HG02610 (cell line): ENCODE results near the gene VMP1.

ENCODE experiments used
- ATAC-seq: cut with Tn5 transposase; IDR thresholded peaks from one replicate; pipeline ENCODE4 v1.9.1; 2021; ENCODE audit warnings: mild to moderate bottlenecking, moderate library complexity; ENCODE audit not compliant: unreplicated experiment

The VMP1 gene

DNA sequence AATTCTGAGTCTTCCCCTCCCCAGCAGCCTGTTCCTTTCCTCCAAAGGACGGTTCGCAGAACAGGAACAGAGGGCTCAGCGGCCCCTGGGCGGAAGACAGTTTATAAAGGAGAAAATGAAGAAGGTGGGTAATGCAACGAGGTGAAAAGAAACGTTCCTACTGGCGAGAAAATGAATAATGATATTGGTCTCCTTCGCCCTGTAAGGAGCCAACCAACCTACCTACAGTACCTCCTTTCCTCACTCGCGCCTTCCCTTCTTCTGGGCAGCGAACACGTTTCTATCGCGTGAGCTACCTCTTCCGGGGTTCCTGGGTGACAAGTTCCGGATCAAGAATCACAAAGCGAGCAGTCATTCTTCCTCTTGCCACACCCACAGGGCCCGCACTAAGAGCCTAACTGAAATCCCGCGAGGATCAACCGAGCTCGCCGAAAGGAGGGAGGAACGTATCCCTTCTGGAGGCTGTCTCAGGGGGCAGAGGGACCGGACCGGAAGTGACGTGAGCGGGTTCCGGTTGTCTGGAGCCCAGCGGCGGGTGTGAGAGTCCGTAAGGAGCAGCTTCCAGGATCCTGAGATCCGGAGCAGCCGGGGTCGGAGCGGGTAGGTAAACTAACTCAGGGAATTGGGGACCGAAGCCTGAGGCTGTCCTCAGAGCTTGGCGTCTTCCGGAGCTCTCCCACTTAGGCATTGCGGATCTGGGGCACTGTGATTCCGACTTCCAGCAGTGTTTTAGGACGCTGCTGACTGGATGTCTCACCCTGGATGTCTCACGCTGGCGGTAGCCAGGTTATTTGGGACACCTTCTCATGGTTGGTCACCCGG, at the start of gene VMP1, which contains the start of gene PTRH2:
TSS of gene VMP1 (plus strand) at position 506 of the 822 bp plus-strand sequence. CDS start 23,793 bp downstream, outside the sequence.
TSS of gene PTRH2 (minus strand) at position 282 of the 822 bp plus-strand sequence. CDS start 9,452 bp downstream, outside the sequence.
- ATAC-seq, result peak; percentile 97

DNA sequence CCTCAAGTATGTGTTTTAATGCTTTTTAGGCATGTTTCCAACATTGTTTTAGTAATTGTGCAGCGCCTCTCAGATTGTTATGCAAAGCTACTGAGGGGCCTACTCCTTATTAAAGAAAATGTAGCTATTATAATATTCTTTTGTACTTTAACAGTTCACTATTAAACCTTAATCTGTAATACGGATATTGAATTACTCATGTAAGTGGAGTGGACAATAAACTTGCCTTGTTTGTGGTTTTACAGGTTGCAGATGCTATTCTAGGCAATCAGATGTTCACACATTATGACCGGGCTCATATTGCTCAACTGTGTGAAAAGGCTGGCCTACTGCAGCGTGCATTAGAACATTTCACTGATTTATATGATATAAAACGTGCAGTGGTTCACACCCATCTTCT, 41.2 kb upstream of the VMP1 start:
- no peak for ATAC-seq

DNA sequence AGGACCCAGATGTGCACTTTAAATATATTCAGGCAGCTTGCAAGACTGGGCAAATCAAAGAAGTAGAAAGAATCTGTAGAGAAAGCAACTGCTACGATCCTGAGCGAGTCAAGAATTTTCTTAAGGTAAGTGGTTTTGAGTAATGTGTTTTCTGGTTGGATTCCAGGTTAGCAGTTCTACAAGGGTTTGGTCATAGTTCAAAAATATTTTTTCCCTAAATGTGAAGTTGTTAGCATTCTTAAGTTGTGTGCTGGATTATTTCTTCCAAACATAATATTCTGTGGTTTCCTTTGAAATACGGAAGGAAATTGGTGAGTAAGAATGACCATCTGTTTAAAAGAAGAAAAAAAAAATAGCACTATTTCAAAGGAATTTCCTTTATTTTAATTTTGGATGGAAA, 38.6 kb upstream of the VMP1 start:
- no peak for ATAC-seq

DNA sequence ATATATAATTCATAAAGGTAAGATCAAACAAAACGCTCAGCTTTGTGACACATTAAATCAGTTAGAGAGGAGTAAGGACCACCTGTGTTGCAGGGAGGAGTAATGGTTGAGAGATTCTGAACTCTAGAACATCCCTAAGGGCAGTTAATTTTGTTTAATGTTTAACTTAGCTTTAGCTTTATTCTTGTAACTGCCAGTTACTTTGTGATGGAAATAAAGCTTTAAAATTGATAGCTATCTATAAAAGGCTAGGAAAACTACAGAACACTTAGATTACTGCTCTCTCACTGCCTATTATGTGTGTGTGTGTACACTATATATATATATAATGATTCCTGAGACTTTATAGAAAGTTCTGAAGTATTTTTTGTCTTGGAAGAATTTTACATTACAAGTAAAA, 38.0 kb upstream of the VMP1 start:
- ATAC-seq, result no peak

DNA sequence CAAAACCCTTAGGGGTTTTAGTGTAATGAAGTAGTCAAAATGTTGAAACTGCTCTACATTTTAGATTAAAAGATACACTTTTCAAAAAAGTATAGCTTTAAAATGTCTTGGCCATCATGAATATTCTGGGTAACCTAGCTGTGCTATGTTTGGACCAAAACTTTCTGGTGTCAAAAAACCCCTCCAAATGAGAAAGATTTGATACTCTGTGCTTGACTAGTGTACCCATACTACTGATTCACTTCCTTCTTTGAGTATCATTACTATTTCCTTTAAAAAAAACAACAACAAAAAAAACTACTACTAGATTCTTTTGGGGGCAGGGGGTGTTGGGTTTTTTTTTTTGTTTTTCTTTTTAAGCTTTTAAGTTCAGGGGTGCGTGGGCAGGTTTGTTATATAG, 37.5 kb upstream of the VMP1 start:
- ATAC-seq, result no peak

DNA sequence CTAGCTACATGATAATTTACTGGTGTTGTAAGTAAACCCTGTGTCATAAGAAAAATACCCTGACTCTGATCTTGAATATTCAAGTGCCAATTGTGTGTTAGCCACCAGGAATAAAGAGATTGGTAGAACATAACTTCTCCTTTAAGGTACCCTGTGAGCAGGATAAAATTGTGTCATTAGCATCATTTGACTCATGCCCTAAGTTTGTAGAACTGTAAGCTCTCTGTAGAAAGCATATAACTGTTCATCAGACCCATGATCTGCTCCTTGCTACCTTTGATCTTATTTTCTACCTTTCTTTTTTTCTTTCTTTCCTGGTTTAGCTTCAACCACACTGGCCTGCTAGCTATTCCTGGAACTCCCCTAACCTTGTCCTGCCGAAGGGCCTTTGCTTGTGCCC, 36.1 kb upstream of the VMP1 start:
- ATAC-seq, result no peak

DNA sequence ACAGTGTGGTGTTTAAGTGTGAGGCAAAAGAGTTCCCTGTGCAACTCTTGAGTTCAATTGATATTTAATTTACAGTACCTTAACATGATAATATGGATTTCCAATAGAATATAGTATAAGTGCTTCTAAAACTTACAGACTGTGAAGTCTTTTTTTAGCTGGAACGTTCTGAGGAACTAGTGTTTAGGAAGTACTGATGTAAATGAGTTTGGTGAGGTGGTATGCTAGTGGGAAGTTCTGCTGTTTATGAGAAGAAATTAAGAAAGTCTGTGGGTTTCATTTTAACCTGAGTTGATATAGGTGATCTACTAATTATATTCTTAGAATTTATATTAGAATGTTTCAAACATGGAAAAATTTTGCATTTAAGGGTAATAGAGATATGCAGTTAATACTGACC, 32.2 kb upstream of the VMP1 start:
- no peak for ATAC-seq

DNA sequence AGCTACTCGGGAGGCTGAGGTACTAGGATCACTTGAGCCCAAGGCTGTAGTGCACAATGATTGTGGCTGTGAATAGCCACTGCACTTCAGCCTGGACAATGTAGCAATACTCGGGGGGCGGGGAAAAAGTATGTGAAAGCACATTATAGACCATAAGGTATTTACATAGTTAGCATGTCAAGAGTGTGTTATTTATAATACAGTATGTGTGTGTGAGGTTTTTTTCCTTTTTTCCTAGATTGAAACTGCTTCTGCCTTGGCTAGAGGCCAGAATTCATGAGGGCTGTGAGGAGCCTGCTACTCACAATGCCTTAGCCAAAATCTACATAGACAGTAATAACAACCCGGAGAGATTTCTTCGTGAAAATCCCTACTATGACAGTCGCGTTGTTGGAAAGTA, 30.7 kb upstream of the VMP1 start:
- ATAC-seq, result no peak

DNA sequence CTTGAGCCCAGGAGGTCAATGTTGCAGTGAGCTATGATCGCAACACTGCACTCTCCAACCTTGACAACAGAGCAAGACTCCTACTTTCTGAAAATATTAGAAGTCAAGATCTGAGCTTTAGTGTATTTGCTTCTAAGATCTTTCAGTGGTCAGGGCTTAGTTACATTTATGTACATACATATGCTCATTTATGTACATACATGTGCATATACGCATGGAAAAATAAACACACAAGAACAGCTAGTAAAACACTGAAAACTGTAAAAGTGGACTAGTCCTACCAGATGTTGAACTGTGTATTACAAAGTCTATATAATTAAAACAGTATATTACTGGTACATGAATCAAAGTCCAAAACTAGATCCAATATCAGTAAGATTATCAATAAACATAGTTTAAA, 28.5 kb upstream of the VMP1 start:
- no peak for ATAC-seq

DNA sequence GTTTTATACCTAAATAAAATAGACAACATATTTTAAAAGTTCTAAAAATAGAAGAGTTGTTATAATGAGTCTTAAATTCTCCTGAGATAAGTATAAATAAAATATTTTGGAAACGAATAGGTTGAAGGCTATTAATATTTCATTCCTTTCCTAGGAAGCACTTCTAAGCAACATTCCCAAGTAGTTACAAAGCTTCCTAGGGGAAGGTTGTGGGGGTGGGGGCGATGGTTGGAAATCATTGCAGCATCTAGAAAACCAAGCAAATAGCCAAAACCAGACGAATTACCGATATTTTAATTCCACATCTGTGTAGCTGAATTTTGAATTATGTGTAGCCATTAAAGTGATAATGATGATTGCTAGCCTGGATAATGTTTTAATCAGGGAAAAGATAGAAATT, 27.1 kb upstream of the VMP1 start:
- no peak for ATAC-seq

DNA sequence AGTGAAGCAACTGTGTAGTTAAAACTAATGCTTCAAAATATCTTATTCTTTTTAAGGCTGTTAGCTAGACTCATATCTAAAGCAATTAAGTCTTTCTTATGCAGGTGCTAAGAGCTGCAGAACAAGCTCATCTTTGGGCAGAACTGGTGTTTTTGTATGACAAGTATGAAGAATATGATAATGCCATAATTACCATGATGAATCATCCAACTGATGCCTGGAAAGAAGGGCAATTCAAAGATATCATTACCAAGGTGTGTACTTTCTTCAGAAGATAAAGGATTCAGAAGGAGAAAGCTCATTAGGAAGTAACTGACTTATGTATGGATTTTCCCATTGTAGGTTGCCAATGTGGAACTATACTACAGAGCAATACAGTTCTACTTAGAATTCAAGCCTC, 24.2 kb upstream of the VMP1 start:
- ATAC-seq, result no peak

DNA sequence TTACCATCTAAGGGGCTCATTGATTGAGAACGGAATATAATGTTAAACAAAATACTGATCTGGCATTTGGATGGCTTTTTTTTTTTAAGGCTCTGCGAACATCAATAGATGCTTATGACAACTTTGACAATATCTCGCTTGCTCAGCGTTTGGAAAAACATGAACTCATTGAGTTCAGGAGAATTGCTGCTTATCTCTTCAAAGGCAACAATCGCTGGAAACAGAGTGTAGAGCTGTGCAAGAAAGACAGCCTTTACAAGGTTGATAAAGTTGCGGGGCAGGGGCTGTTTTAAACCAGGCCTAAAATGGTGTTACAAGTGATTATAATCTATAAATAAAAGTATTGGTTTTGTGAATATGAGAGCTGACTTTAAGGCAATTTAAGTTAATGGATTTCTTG, 22.5 kb upstream of the VMP1 start:
- ATAC-seq, result no peak

DNA sequence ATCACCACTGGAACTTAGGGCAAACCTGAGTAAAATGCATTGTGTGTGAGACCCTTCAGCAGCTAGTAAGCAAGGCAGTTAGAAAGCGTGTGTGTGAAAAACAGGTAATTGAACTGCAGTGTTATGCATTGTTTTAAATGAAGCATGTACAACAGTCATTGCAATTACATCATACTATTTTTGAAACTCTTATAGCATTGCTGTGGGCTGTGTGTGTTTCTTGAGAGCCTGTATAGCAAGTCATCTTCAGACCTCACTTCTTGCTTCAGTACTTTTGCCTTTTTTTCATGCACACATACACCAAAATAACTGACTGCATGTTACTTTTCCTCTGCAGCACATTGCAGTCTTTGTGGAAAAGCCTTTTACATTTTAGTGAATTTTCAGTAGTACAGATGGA, 19.4 kb upstream of the VMP1 start:
- no peak for ATAC-seq

DNA sequence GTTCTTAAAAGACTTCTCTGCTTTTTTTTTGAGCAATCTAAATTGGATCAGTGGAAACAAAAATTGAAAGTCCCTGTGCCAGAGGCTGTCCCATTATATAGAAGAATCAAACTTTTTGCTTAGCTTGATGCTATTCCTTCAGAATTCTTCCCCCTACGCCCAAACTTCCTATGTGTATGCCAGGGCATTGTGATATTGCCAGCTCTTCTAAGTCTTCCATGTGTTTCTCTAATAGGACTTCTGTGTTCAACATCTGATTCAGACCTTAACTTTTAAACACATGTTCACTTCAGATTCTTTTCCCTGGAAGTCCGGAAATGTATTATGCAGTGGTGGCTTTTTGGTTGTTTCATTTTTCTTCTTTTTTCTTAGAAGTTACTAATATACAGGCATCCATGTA, 19.0 kb upstream of the VMP1 start:
- no peak for ATAC-seq

DNA sequence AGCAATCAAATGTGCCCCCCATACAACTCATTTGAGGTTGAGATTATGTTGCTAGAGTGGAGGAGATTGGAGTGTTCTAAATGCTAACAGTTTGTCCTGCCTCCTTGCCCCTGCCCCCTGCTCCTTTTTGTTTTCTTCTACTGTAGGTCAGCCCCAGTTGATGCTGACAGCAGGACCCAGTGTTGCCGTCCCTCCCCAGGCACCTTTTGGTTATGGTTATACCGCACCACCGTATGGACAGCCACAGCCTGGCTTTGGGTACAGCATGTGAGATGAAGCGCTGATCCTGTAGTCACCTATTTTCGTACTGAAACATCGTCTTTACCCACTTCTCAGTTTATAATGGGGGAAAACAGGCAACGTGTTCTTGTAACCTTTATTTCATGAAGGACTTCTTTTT, 13.9 kb upstream of the VMP1 start:
- ATAC-seq, result no peak

DNA sequence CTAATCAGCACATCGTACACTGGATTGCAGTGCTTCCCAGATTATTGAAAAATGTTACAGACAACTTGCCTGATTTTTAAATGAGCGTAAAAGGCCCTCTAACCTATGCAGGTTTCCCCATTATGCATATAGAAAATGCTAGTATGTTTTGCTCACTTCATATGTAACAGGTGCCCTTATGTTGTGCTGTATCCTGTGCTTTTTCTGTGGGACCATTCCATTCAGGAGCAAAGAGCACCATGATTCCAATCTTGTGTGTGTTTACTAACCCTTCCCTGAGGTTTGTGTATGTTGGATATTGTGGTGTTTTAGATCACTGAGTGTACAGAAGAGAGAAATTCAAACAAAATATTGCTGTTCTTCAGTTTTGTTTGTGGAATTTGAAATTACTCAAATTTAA, 13.1 kb upstream of the VMP1 start:
- no peak for ATAC-seq

DNA sequence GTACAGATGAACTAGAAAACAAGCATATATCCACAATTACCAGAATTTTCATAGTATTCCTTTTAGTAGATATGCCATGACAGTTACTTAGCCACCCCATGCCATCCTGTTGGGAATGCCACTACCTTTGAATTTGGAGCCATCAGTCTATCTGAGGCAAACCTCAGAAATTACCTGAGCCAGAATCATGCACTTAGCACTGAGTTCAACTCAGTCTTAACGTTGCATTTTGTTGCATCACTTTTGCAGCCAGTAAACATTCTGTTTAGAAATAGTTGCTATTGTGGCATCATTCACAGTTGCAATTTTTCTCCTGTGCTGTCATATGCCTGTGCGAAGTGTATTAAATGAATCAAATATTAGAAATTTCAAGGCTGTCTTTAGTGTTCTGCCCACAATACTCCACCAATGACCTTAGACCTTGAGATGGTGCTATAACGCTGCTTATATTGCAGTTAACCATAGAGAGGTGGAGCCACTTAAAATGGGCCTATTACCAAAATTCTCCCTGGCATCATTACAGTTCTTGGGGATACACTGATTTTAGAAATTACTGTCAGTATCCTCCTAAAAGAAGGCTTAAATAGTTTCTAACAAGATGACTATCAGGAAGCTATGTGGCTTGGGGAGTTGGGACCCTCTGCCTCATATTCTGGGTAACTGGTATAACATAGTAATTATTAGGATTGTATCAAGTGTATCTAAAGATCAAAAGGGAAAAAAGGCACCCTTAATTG, 11.3 kb upstream of the VMP1 start:
- no peak for ATAC-seq

DNA sequence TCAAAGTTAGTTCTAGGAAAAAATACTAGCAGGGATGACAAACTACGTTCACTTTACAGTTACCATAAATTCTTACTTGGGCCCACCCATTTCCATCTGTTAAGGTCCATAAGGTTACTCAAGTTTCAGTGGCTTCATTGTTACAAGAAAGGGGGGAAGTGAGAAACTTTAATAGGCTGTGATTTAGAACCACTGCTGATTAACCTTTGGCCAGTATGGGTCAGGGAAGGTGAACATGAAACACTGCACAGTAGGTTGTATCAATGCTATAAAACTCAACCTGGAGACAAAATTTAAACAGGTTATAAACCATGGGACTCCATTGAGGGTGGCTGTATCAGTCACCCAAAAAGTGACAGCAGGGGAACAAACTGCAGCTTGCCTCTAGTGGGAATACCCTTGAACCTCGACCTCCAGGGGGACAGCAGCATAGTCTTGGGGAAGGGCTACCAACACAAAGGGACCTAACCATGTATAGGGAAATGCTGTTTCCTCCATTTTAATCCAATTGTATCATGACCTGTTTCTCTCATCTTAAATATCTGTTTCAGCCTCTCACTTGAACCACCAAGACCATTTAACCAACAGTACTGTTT, 10.7 kb upstream of the VMP1 start:
- no peak for ATAC-seq

DNA sequence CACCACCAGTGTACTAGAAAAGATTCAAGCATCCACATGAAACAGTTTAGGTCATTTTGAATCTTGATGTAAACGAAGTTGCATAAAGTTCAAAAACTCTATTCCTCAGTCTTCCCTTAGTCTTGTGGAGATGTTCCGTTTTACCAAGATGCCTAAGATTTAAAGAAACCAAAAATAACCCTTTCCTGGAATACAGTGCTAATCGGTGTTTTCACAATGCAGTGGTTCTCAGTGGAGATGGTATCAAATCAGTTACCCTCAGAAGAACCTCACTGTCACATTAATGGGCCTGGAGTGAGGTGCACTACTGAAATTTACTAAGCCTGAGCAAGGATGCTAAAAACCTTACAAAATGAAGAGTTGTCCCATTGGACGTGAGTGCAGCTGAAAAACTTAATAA, 9.3 kb upstream of the VMP1 start:
- no peak for ATAC-seq

DNA sequence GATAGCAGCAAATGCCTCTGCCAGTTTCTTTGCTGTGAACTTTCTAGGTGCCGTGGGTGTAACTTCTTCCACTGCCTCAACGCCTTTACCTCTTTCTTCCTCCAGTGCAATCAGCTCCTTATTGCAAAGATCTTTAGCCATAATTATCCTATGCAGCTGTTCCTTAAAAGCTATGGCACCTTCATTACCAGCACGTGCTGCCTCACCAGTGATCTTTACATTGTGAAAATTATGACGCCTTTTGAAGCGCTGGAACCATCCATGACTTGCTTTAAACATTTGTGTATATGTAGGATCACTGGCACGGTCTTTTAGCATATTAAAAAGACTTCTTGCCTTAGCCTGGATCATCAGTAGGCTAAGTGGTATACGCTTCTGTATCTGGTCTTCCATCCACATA, 8.2 kb upstream of the VMP1 start:
- ATAC-seq, result no peak

DNA sequence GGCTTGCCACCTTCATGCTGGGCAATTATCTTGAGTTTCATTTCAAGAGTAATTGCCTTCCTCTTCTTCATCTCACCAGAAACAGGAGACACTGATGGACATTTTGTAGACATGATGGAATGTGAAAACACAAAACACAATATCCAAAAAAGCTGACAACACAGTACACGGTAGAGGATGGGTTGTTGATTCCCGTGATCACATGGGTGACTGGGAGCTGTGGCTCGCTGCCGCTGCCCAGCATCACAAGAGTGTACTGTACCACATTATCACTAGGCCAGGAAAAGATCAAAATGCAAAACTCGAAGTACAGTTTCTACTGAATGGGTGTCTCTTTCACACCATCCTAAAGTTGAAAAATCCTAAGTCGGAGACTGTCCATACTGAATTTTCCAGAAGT, 7.7 kb upstream of the VMP1 start:
- no peak for ATAC-seq

DNA sequence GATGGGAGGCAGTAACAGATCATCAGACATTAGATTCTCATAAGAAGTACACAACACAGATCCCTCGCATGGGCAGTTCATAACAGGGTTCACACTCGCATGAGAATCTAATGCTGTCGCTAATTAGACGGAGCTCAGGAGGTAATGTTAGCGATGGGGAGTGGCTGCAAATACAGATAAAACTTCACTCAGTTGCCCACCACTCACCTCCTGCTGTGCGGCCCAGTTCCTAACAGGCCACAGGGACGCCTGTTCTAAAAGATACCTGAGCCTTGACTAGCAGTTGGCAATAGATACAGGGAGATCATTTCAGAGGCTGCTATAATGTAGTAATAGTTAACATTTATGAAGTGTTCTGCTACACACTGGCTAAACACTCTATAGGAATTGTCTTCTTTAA, 5.2 kb upstream of the VMP1 start:
- no peak for ATAC-seq
